H1 (cell line): ENCODE data around the gene NDRG4. TPM values are rescaled to one million over a fixed set of nuclear protein-coding genes. Genes with fewer than 3 reads are reported as not detected.

Experiments
- SP2 ChIP-seq: IDR thresholded peaks from 2 replicates; pipeline ENCODE4 v1.6.1; 2012; ENCODE audit warnings: mild to moderate bottlenecking, low read length, inconsistent platforms
- polyA plus RNA-seq, 7 experiments: library from polyadenylated mRNA; depleted of rRNA in 3 of 7; stranded (reverse) in 5 of 7; unstranded in 2 of 7; fragments of >200 nt in 5 of 7; fragments of 200-250 nt in 2 of 7; gene quantifications; 1 replicate in 5 of 7; 2 replicates in 1 of 7; 4 replicates in 1 of 7; pipeline versions ENCODE4 v1.2.1 to v1.2.3, GENCODE V29; 2011 to 2013; ENCODE audit warnings: missing spikeins in 2 of 7, mixed read lengths in 2 of 7
- total RNA-seq: library from RNA; stranded (reverse); fragmentation: NEBNext Ultra II Directional; extraction: Animal tissue kit (Norgen Biotek cat#: 25700); gene quantifications from 2 replicates; pipeline ENCODE4 v1.2.1, GENCODE V29; 2021

NDRG4 gene
- total and polyA plus RNA-seq, 2 of the 8 experiments (the other 6 are each of a cell fraction or from before 2014, with no cell fraction given), result 20.8 to 30.9 TPM

GRCh38 chr16:58510776-58511628 is 11.1 kb downstream of the NDRG4 start (continued):
- TF ChIP-seq SP2, result no peak
